GM23338 (cell line): ENCODE data around the gene UBLCP1. TPM values are rescaled to one million over a fixed set of nuclear protein-coding genes. Genes with fewer than 3 reads are reported as not detected.

Source experiments
- ATAC-seq: fragments of 200-7000 bp; cut with Tn5 transposase; 3 replicates; pipeline ENCODE4 v1.9.1; 2020
- DNase-seq: peaks from one replicate; pipeline ENCODE4 v3.0.0-alpha.2; 2015; ENCODE audit warnings: low spot score
- H2AFZ ChIP-seq: fragments of 200-600 bp; sonication (generic); 2 replicates; pipeline ENCODE4 v1.8.0; 2016; ENCODE audit warnings: antibody characterized with exemption, mild to moderate bottlenecking, moderate library complexity
- H3F3A ChIP-seq: fragments of 200-600 bp; sonication (generic); replicated peaks from 2 replicates; pipeline ENCODE4 v1.8.0; 2017; ENCODE audit warnings: antibody characterized with exemption, mixed run types, low read depth
- H3K27ac ChIP-seq: fragments of 200-600 bp; sonication (generic); 2 replicates; pipeline ENCODE4 v1.6.1; 2016; ENCODE audit warnings: low read depth
- H3K27me3 ChIP-seq: fragments of 200-600 bp; sonication (generic); 2 replicates; pipeline ENCODE4 v1.8.0; 2016; ENCODE audit warnings: mild to moderate bottlenecking, mixed run types, moderate library complexity; ENCODE audit not compliant: insufficient read depth
- H3K36me3 ChIP-seq: fragments of 200-600 bp; sonication (generic); 2 replicates; pipeline ENCODE4 v1.8.0; 2016; ENCODE audit warnings: mild to moderate bottlenecking; ENCODE audit not compliant: insufficient read depth
- H3K4me1 ChIP-seq: fragments of 200-600 bp; sonication (generic); 2 replicates; pipeline ENCODE4 v1.8.0; 2016; ENCODE audit warnings: mild to moderate bottlenecking, moderate library complexity; ENCODE audit not compliant: insufficient read depth
- H3K4me2 ChIP-seq: fragments of 200-600 bp; sonication (generic); 2 replicates; pipeline ENCODE4 v1.7.1; 2017; ENCODE audit warnings: mixed run types
- H3K4me3 ChIP-seq: fragments of 200-600 bp; sonication (generic); 2 replicates; pipeline ENCODE4 v1.6.1; 2016; ENCODE audit warnings: mixed run types
- H3K79me2 ChIP-seq: fragments of 200-600 bp; sonication (generic); replicated peaks from 2 replicates; pipeline ENCODE4 v1.8.0; 2017; ENCODE audit warnings: mild to moderate bottlenecking; ENCODE audit not compliant: insufficient read depth
- H3K9me2 ChIP-seq: fragments of 200-600 bp; sonication (generic); 2 replicates; pipeline ENCODE4 v1.8.0; 2017; ENCODE audit not compliant: insufficient read depth
- H4K20me1 ChIP-seq: fragments of 200-600 bp; sonication (generic); replicated peaks from 2 replicates; pipeline ENCODE4 v1.8.0; 2017; ENCODE audit warnings: mild to moderate bottlenecking; ENCODE audit not compliant: insufficient read depth
- H3K27ac Mint-ChIP-seq: 2 replicates; pipeline ENCODE4 v1.8.0; 2020; ENCODE audit warnings: inconsistent platforms, mild to moderate bottlenecking, moderate library complexity, mixed read lengths
- H3K27me3 Mint-ChIP-seq: 3 replicates; pipeline ENCODE4 v1.8.0; 2022; ENCODE audit warnings: low read depth, mild to moderate bottlenecking, moderate library complexity, mixed read lengths, inconsistent platforms; ENCODE audit not compliant: insufficient read depth, poor library complexity
- H3K36me3 Mint-ChIP-seq: 3 replicates; pipeline ENCODE4 v1.8.0; 2021; ENCODE audit warnings: low read depth, mild to moderate bottlenecking, inconsistent platforms, moderate library complexity, mixed read lengths
- H3K4me1 Mint-ChIP-seq: 3 replicates; pipeline ENCODE4 v1.8.0; 2020; ENCODE audit warnings: mild to moderate bottlenecking, inconsistent platforms, mixed read lengths
- H3K4me3 Mint-ChIP-seq: 3 replicates; pipeline ENCODE4 v1.8.0; 2021; ENCODE audit warnings: moderate library complexity, mild to moderate bottlenecking, inconsistent platforms, mixed read lengths
- H3K9me3 Mint-ChIP-seq: 3 replicates; pipeline ENCODE4 v1.8.0; 2020; ENCODE audit warnings: moderate library complexity, mild to moderate bottlenecking, inconsistent platforms, mixed read lengths
- CREB1 ChIP-seq: fragments of 250-450 bp; sonication (Bioruptor Pico); IDR thresholded peaks from 2 replicates; pipeline ENCODE4 v1.5.0; 2020; ENCODE audit warnings: low read depth, mild to moderate bottlenecking, moderate library complexity
- CTCF ChIP-seq, 2 experiments: fragments of 200-600 bp in 1 of 2; sonication (generic) in 1 of 2; conservative IDR thresholded peaks; 2 replicates each; pipeline versions ENCODE4 v1.5.1 to v1.6.1; 2016 to 2017; ENCODE audit warnings: antibody characterized with exemption in 2 of 2, low read depth in 2 of 2, mild to moderate bottlenecking in 2 of 2, moderate library complexity in 1 of 2
- EZH2 ChIP-seq: fragments of 200-600 bp; sonication (generic); IDR thresholded peaks from one replicate; pipeline ENCODE4 v1.8.0; 2017; ENCODE audit warnings: antibody characterized with exemption, mild to moderate bottlenecking, low read depth; ENCODE audit not compliant: unreplicated experiment
- EZH2phosphoT487 ChIP-seq: fragments of 200-600 bp; sonication (generic); IDR thresholded peaks from one replicate; pipeline ENCODE4 v1.8.1; 2018; ENCODE audit warnings: antibody characterized with exemption; ENCODE audit not compliant: unreplicated experiment
- JUNB ChIP-seq: IDR thresholded peaks from one replicate; pipeline ENCODE4 v1.6.1; 2016; ENCODE audit warnings: antibody characterized with exemption; ENCODE audit not compliant: unreplicated experiment
- NANOG ChIP-seq: IDR thresholded peaks from 2 replicates; pipeline ENCODE4 v1.6.1; 2016; ENCODE audit warnings: antibody characterized with exemption, borderline replicate concordance
- POLR2AphosphoS5 ChIP-seq: IDR thresholded peaks from 2 replicates; pipeline ENCODE4 v1.6.1; 2016; ENCODE audit warnings: antibody characterized with exemption, low read depth
- REST ChIP-seq: IDR thresholded peaks from one replicate; pipeline ENCODE4 v1.6.1; 2018; ENCODE audit warnings: antibody characterized with exemption; ENCODE audit not compliant: unreplicated experiment
- STAT1 ChIP-seq: IDR thresholded peaks from one replicate; pipeline ENCODE4 v1.6.1; 2016; ENCODE audit warnings: antibody characterized with exemption; ENCODE audit not compliant: unreplicated experiment
- ZNF114 ChIP-seq: fragments of 250-450 bp; sonication (Bioruptor Pico); IDR thresholded peaks from 2 replicates; pipeline ENCODE4 v1.5.0; 2020; ENCODE audit warnings: mild to moderate bottlenecking, moderate library complexity
- polyA plus RNA-seq: library from polyadenylated mRNA; unstranded; fragments of >200 nt; fragmentation: Nextera tagmentation; extraction: Ambion mirVana; gene quantifications from 2 replicates; pipeline ENCODE4 v1.2.1, GENCODE V29; 2016
- total RNA-seq: library from RNA; depleted of rRNA; stranded (reverse); fragments of >200 nt; shearing (Covaris generic); gene quantifications from 2 replicates; pipeline ENCODE4 v1.2.3, GENCODE V29; 2014
- TF ChIP-seq, protein P1 (sequence below): IDR thresholded peaks from 2 replicates; pipeline ENCODE4 v1.6.1; 2016; ENCODE audit warnings: antibody characterized with exemption
- TF ChIP-seq, protein P2 (sequence below): fragments of 250-450 bp; sonication (Bioruptor Pico); IDR thresholded peaks from 2 replicates; pipeline ENCODE4 v1.5.0; 2020; ENCODE audit warnings: mild to moderate bottlenecking, moderate library complexity

UBLCP1 gene
- total and polyA plus RNA-seq, 2 experiments from 2014 or later = 45.0 to 56.1 TPM

DNA sequence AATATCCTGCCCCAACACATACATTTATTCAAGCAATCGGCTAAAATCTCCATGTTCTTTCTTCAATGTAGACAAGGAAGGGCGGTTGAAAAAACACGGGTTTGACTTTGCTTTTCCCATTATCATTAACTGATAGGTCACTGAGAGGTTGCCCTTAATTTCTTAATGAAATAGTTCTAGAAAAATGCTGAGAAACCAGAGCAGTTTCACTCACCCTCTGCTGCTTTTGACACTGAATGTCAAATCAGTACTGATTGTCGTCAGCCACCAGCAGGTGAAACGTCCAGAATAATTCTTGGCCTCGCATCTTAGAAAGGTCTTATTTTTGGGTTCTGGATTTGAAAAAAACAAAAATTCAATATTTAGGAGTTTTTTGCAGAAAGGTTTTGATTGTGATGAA lies 59.1 kb downstream of the UBLCP1 start:
- no peaks in the 10 kb centered on the region for H3K9me3 Mint-ChIP-seq
- H2AFZ ChIP-seq = peak overlapping the region; percentile 43; the same call in 1 of the 2 replicates
- H3K4me3 Mint-ChIP-seq = no peak overlapping the region
- TF ChIP-seq, protein P1, sequence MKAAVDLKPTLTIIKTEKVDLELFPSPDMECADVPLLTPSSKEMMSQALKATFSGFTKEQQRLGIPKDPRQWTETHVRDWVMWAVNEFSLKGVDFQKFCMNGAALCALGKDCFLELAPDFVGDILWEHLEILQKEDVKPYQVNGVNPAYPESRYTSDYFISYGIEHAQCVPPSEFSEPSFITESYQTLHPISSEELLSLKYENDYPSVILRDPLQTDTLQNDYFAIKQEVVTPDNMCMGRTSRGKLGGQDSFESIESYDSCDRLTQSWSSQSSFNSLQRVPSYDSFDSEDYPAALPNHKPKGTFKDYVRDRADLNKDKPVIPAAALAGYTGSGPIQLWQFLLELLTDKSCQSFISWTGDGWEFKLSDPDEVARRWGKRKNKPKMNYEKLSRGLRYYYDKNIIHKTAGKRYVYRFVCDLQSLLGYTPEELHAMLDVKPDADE = no peak
- no peak for TF ChIP-seq CTCF (conservative IDR thresholded peaks at IDR 0.05; ENCODE audit: low read depth in 2 of 2)
- TF ChIP-seq EZH2 = no peak
- TF ChIP-seq NANOG = no peak
- TF ChIP-seq, protein P2, sequence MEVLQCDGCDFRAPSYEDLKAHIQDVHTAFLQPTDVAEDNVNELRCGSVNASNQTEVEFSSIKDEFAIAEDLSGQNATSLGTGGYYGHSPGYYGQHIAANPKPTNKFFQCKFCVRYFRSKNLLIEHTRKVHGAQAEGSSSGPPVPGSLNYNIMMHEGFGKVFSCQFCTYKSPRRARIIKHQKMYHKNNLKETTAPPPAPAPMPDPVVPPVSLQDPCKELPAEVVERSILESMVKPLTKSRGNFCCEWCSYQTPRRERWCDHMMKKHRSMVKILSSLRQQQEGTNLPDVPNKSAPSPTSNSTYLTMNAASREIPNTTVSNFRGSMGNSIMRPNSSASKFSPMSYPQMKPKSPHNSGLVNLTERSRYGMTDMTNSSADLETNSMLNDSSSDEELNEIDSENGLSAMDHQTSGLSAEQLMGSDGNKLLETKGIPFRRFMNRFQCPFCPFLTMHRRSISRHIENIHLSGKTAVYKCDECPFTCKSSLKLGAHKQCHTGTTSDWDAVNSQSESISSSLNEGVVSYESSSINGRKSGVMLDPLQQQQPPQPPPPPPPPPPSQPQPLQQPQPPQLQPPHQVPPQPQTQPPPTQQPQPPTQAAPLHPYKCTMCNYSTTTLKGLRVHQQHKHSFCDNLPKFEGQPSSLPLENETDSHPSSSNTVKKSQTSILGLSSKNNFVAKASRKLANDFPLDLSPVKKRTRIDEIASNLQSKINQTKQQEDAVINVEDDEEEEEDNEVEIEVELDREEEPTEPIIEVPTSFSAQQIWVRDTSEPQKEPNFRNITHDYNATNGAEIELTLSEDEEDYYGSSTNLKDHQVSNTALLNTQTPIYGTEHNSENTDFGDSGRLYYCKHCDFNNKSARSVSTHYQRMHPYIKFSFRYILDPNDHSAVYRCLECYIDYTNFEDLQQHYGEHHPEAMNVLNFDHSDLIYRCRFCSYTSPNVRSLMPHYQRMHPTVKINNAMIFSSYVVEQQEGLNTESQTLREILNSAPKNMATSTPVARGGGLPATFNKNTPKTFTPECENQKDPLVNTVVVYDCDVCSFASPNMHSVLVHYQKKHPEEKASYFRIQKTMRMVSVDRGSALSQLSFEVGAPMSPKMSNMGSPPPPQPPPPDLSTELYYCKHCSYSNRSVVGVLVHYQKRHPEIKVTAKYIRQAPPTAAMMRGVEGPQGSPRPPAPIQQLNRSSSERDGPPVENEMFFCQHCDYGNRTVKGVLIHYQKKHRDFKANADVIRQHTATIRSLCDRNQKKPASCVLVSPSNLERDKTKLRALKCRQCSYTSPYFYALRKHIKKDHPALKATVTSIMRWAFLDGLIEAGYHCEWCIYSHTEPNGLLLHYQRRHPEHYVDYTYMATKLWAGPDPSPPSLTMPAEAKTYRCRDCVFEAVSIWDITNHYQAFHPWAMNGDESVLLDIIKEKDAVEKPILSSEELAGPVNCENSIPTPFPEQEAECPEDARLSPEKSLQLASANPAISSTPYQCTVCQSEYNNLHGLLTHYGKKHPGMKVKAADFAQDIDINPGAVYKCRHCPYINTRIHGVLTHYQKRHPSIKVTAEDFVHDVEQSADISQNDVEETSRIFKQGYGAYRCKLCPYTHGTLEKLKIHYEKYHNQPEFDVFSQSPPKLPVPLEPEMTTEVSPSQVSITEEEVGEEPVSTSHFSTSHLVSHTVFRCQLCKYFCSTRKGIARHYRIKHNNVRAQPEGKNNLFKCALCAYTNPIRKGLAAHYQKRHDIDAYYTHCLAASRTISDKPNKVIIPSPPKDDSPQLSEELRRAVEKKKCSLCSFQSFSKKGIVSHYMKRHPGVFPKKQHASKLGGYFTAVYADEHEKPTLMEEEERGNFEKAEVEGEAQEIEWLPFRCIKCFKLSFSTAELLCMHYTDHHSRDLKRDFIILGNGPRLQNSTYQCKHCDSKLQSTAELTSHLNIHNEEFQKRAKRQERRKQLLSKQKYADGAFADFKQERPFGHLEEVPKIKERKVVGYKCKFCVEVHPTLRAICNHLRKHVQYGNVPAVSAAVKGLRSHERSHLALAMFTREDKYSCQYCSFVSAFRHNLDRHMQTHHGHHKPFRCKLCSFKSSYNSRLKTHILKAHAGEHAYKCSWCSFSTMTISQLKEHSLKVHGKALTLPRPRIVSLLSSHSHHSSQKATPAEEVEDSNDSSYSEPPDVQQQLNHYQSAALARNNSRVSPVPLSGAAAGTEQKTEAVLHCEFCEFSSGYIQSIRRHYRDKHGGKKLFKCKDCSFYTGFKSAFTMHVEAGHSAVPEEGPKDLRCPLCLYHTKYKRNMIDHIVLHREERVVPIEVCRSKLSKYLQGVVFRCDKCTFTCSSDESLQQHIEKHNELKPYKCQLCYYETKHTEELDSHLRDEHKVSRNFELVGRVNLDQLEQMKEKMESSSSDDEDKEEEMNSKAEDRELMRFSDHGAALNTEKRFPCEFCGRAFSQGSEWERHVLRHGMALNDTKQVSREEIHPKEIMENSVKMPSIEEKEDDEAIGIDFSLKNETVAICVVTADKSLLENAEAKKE (CRISPR knock-in tag) = no peak
- no peak for TF ChIP-seq STAT1
- TF ChIP-seq ZNF114 (CRISPR knock-in tag) = no peak
- TF ChIP-seq POLR2AphosphoS5 = no peak
- TF ChIP-seq REST = no peak
- TF ChIP-seq CREB1 (CRISPR knock-in tag) = no peak
- TF ChIP-seq EZH2phosphoT487 = no peak
- no peak for TF ChIP-seq JUNB
- ATAC-seq (no peak), DNase-seq (no peak)
- no peaks in the 10 kb centered on the region for H3F3A ChIP-seq
- no peak overlapping the region for H3K4me2 ChIP-seq
- no peak overlapping the region for H3K27ac Mint-ChIP-seq
- H3K79me2 ChIP-seq = no peaks in the 10 kb centered on the region
- H3K4me1 Mint-ChIP-seq = no peaks in the 10 kb centered on the region
- no peaks in the 10 kb centered on the region for H3K27me3 ChIP-seq
- no peaks in the 10 kb centered on the region for H3K36me3 ChIP-seq
- H3K27me3 Mint-ChIP-seq = peaks cover 2% of the 10 kb centered on the region
- H3K4me1 ChIP-seq = no peaks in the 10 kb centered on the region
- H3K36me3 Mint-ChIP-seq = no peaks in the 10 kb centered on the region
- H3K27ac ChIP-seq = no peak overlapping the region
- H3K9me2 ChIP-seq = no peaks in the 10 kb centered on the region
- no peak overlapping the region for H3K4me3 ChIP-seq
- H4K20me1 ChIP-seq = no peaks in the 10 kb centered on the region
